Measurements from ENCODE around the gene RPS6KA2.

Gene RPS6KA2

GRCh38 chr6:166589786-166590574 is 37.1 kb downstream of the RPS6KA2 start:
- in situ Hi-C loops (cut with HindIII; ENCODE audit: low pct_ligation_motif_present, low sequenced_read_pairs), result no loop called here
- TF ChIP-seq CTCF (IDR thresholded peaks at IDR 0.05; ENCODE audit: low read depth, low read length, missing control alignments), result no peak
- DNase-seq, result no peak
- H3K27me3 ChIP-seq (replicated peaks), result no peaks in the 10 kb centered on the region
- peak overlapping the region; percentile 6 for H3K27ac ChIP-seq
- no peaks in the 10 kb centered on the region for H3K36me3 ChIP-seq (replicated peaks)
- H3K4me3 ChIP-seq (ENCODE audit: low read depth, low read length), result no peak overlapping the region

GRCh38 chr6:166589337-166589731 is 37.7 kb downstream of the RPS6KA2 start:
- no peak overlapping the region for H3K4me3 ChIP-seq (ENCODE audit: low read depth, low read length)
- H3K27ac ChIP-seq, result peak overlapping the region; percentile 6
- no peak for TF ChIP-seq CTCF (IDR thresholded peaks at IDR 0.05; ENCODE audit: low read depth, low read length, missing control alignments)
- in situ Hi-C loops (cut with HindIII; ENCODE audit: low pct_ligation_motif_present, low sequenced_read_pairs), result no loop called here
- no peak for DNase-seq
- H3K36me3 ChIP-seq (replicated peaks), result no peaks in the 10 kb centered on the region
- no peaks in the 10 kb centered on the region for H3K27me3 ChIP-seq (replicated peaks)

DNA sequence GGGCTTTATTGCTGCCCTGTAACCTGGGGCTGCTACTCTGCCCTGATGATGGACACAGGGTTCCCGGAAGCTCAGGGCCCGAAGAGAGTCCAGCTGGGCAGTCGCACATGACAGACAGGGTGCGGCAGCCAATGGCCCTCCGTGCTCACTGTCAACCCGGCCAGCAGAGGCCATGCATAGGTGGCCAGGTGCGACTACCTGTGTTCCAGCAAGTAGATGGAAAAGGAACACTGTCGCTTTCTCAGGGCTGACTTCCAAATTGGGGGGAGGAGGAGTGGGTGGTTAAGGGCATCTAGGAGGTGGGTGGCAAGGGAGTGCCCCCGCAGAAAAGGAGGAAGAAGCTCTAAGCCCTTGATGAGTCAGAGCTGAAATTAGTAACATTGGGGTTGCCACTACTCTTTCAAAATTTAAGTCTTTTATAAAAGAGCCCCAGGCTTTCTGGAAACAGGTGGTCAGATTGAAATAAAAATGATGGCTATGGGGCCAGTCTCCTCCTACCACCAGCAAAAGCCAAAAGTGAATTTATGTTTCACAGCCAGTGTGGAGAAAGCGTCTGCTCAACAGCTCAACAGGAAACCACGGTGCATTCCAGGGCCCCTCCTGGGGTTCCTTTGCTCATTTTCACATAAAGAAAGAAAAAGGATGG is 38.2 kb downstream of the RPS6KA2 start:
- TF ChIP-seq CTCF (IDR thresholded peaks at IDR 0.05; ENCODE audit: low read depth, low read length, missing control alignments), result no peak
- in situ Hi-C loops (cut with HindIII; ENCODE audit: low pct_ligation_motif_present, low sequenced_read_pairs), result no loop called here
- Histone ChIP-seq H3K27ac (peak overlapping the region; percentile 6), H3K4me3 (ENCODE audit: low read depth, low read length) (no peak overlapping the region), H3K27me3 (replicated peaks) (no peaks in the 10 kb centered on the region), H3K36me3 (replicated peaks) (no peaks in the 10 kb centered on the region)
- DNase-seq, result peak; percentile 74

- Histone ChIP-seq H3K4me3 (ENCODE audit: low read depth, low read length) (no peak overlapping the region), H3K27ac (no peak overlapping the region), H3K36me3 (replicated peaks) (no peaks in the 10 kb centered on the region), H3K27me3 (replicated peaks) (no peaks in the 10 kb centered on the region)
- in situ Hi-C loops (cut with HindIII; ENCODE audit: low pct_ligation_motif_present, low sequenced_read_pairs), result no loop called here
- no peak for TF ChIP-seq CTCF (IDR thresholded peaks at IDR 0.05; ENCODE audit: low read depth, low read length, missing control alignments)
- no peak for DNase-seq
These were observed 39.2 kb downstream of the RPS6KA2 start for GRCh38 chr6:166587631-166588413.

- in situ Hi-C loops (cut with HindIII; ENCODE audit: low pct_ligation_motif_present, low sequenced_read_pairs), result no loop called here
- no peak for DNase-seq
- Histone ChIP-seq H3K4me3 (ENCODE audit: low read depth, low read length) (no peak within 1 kb of the TSS), H3K36me3 (replicated peaks) (no peaks in the 10 kb centered on the region), H3K27ac (no peak within 1 kb of the TSS), H3K27me3 (replicated peaks) (no peaks in the 10 kb centered on the region)
- TF ChIP-seq CTCF (IDR thresholded peaks at IDR 0.05; ENCODE audit: low read depth, low read length, missing control alignments), result no peak
These were observed 40.5 kb downstream of the RPS6KA2 start, which contains the start of gene RAMACL for GRCh38 chr6:166586424-166587156. Gene RAMACL (minus strand): TSS chr6:166586678. CDS start chr6:166586477, 201 bp downstream.

All from brain microvascular endothelial cell (primary cell).